Measurements from ENCODE around the gene SIGLEC1. TPM values are rescaled to one million over a fixed set of nuclear protein-coding genes. Genes with fewer than 3 reads are reported as not detected.

SIGLEC1 gene
- total RNA-seq, 1 donor from 2014 or later = not detected

DNA sequence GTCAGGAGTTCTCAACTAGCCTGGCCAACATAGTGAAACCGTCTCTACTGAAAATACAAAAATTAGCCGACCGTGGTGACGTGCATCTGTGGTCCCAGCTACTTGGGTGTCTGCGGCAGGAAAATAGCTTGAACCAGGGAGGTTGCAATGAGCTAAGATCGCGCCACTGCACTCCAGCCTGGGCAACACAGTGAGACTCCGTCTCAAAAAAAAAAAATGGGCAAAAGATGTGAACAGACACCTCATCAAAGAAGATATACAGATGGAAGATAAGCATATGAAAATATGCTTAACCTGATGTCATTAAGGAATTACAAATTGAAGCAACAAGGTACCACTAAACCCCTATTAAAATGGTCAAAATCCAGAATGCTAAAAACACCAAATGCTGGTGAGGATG, 10.9 kb upstream of the SIGLEC1 start:
- TF ChIP-seq, protein P1, sequence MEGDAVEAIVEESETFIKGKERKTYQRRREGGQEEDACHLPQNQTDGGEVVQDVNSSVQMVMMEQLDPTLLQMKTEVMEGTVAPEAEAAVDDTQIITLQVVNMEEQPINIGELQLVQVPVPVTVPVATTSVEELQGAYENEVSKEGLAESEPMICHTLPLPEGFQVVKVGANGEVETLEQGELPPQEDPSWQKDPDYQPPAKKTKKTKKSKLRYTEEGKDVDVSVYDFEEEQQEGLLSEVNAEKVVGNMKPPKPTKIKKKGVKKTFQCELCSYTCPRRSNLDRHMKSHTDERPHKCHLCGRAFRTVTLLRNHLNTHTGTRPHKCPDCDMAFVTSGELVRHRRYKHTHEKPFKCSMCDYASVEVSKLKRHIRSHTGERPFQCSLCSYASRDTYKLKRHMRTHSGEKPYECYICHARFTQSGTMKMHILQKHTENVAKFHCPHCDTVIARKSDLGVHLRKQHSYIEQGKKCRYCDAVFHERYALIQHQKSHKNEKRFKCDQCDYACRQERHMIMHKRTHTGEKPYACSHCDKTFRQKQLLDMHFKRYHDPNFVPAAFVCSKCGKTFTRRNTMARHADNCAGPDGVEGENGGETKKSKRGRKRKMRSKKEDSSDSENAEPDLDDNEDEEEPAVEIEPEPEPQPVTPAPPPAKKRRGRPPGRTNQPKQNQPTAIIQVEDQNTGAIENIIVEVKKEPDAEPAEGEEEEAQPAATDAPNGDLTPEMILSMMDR (IDR thresholded peaks at IDR 0.05; ENCODE audit: insufficient read depth, low read depth, low read length) = no peak
- H3K4me2 ChIP-seq (ENCODE audit: low read length) = no peak overlapping the region
- Mint-ChIP-seq H3K4me3 (ENCODE audit: unreplicated experiment) (no peak overlapping the region), H3K27ac (ENCODE audit: unreplicated experiment) (no peak overlapping the region), H3K9me3 (ENCODE audit: unreplicated experiment) (no peaks in the 10 kb centered on the region), H3K27me3 (ENCODE audit: low read depth, unreplicated experiment) (peaks cover 20% of the 10 kb centered on the region), H3K4me1 (ENCODE audit: low read depth, unreplicated experiment) (peaks cover 6% of the 10 kb centered on the region), H3K36me3 (ENCODE audit: low read depth, unreplicated experiment) (no peaks in the 10 kb centered on the region)
- H3K4me3 ChIP-seq (ENCODE audit: insufficient read depth, low read depth, low read length) = no peak overlapping the region
- no peaks in the 10 kb centered on the region for H3K79me2 ChIP-seq (ENCODE audit: insufficient read depth, low read length)
- H3K27ac ChIP-seq (ENCODE audit: low read depth, low read length) = no peak overlapping the region
- no peak overlapping the region for H3K9ac ChIP-seq (ENCODE audit: low read length)
- H4K20me1 ChIP-seq (ENCODE audit: insufficient read depth, low read length) = no peaks in the 10 kb centered on the region
- no peak overlapping the region for H2AFZ ChIP-seq (ENCODE audit: low read depth, low read length)
- H3K9me3 ChIP-seq (ENCODE audit: insufficient read depth, low read depth, low read length) = no peaks in the 10 kb centered on the region
- no peak for FAIRE-seq
- H3K4me1 ChIP-seq (ENCODE audit: insufficient read depth, low read length) = peaks cover 6% of the 10 kb centered on the region
- no peaks in the 10 kb centered on the region for H3K36me3 ChIP-seq (ENCODE audit: insufficient read depth, low read length)
- DNase-seq (ENCODE audit: low read depth) = no peak
- peaks cover 17% of the 10 kb centered on the region for H3K27me3 ChIP-seq (ENCODE audit: insufficient read depth, low read length)

DNA sequence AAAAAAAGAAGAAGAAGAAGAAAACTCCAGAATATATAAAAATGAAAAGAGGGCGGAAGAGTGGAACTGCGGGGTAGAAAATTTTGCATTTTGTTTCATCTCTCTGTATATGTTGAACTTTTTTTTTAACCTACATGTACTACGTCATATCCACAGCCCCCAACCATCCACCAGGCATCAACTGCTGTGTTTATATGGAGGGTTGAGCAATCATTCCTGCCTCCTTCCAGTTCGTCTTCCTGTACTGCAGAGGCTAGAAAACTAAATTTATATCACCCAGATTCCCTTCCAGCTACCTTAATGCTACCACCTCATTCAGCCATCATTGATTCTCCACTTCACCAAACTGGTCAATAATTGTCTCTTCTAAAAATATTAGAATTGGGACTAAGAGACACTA, 9.5 kb upstream of the SIGLEC1 start:
- no peak overlapping the region for H3K4me2 ChIP-seq (ENCODE audit: low read length)
- Mint-ChIP-seq H3K27ac (ENCODE audit: unreplicated experiment) (no peak overlapping the region), H3K9me3 (ENCODE audit: unreplicated experiment) (no peaks in the 10 kb centered on the region), H3K4me3 (ENCODE audit: unreplicated experiment) (no peak overlapping the region), H3K36me3 (ENCODE audit: low read depth, unreplicated experiment) (no peaks in the 10 kb centered on the region), H3K4me1 (ENCODE audit: low read depth, unreplicated experiment) (no peaks in the 10 kb centered on the region), H3K27me3 (ENCODE audit: low read depth, unreplicated experiment) (peaks cover 16% of the 10 kb centered on the region)
- no peak for FAIRE-seq
- no peak overlapping the region for H3K9ac ChIP-seq (ENCODE audit: low read length)
- H4K20me1 ChIP-seq (ENCODE audit: insufficient read depth, low read length) = no peaks in the 10 kb centered on the region
- no peaks in the 10 kb centered on the region for H3K79me2 ChIP-seq (ENCODE audit: insufficient read depth, low read length)
- TF ChIP-seq EZH2 (IDR thresholded peaks at IDR 0.05; ENCODE audit: insufficient read depth, low read length) = no peak
- no peak overlapping the region for H3K4me3 ChIP-seq (ENCODE audit: insufficient read depth, low read depth, low read length)
- peaks cover 12% of the 10 kb centered on the region for H3K27me3 ChIP-seq (ENCODE audit: insufficient read depth, low read length)
- no peaks in the 10 kb centered on the region for H3K4me1 ChIP-seq (ENCODE audit: insufficient read depth, low read length)
- H2AFZ ChIP-seq (ENCODE audit: low read depth, low read length) = no peak overlapping the region
- no peaks in the 10 kb centered on the region for H3K9me3 ChIP-seq (ENCODE audit: insufficient read depth, low read depth, low read length)
- no peaks in the 10 kb centered on the region for H3K36me3 ChIP-seq (ENCODE audit: insufficient read depth, low read length)
- no peak for DNase-seq (ENCODE audit: low read depth)
- no peak overlapping the region for H3K27ac ChIP-seq (ENCODE audit: low read depth, low read length)

DNA sequence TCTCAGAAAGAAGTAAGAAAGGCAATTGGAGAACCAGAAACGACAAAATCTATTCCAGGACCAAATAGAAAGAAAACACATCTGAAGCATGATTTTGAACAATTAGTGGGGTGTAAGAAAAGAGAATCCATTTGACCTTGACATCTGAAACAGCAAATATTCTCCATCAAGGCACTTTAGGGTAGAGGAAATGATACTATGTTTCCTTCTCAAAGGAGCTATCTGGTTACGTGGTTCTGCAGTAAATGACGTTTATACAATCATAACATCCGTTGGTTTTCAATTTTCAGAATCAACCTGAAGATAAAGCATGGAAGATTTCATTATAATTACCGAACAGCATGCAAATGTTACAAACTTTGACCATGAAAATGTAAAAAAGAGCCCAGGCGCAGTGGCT, 8.2 kb upstream of the SIGLEC1 start:
- TF ChIP-seq, protein P1 (IDR thresholded peaks at IDR 0.05; ENCODE audit: insufficient read depth, low read depth, low read length) = no peak
- TF ChIP-seq EZH2 (IDR thresholded peaks at IDR 0.05; ENCODE audit: insufficient read depth, low read length) = no peak
- H3K9ac ChIP-seq (ENCODE audit: low read length) = no peak overlapping the region
- no peak overlapping the region for H3K27ac Mint-ChIP-seq (ENCODE audit: unreplicated experiment)
- H2AFZ ChIP-seq (ENCODE audit: low read depth, low read length) = no peak overlapping the region
- H3K36me3 Mint-ChIP-seq (ENCODE audit: low read depth, unreplicated experiment) = no peaks in the 10 kb centered on the region
- H3K4me3 Mint-ChIP-seq (ENCODE audit: unreplicated experiment) = no peak overlapping the region
- no peak for FAIRE-seq
- H4K20me1 ChIP-seq (ENCODE audit: insufficient read depth, low read length) = no peaks in the 10 kb centered on the region
- no peaks in the 10 kb centered on the region for H3K79me2 ChIP-seq (ENCODE audit: insufficient read depth, low read length)
- no peaks in the 10 kb centered on the region for H3K9me3 ChIP-seq (ENCODE audit: insufficient read depth, low read depth, low read length)
- no peaks in the 10 kb centered on the region for H3K36me3 ChIP-seq (ENCODE audit: insufficient read depth, low read length)
- peaks cover 16% of the 10 kb centered on the region for H3K27me3 Mint-ChIP-seq (ENCODE audit: low read depth, unreplicated experiment)
- H3K4me1 Mint-ChIP-seq (ENCODE audit: low read depth, unreplicated experiment) = no peaks in the 10 kb centered on the region
- no peak overlapping the region for H3K27ac ChIP-seq (ENCODE audit: low read depth, low read length)
- no peak overlapping the region for H3K4me3 ChIP-seq (ENCODE audit: insufficient read depth, low read depth, low read length)
- no peak for DNase-seq (ENCODE audit: low read depth)
- H3K4me2 ChIP-seq (ENCODE audit: low read length) = no peak overlapping the region
- no peaks in the 10 kb centered on the region for H3K9me3 Mint-ChIP-seq (ENCODE audit: unreplicated experiment)
- H3K27me3 ChIP-seq (ENCODE audit: insufficient read depth, low read length) = peaks cover 12% of the 10 kb centered on the region
- no peaks in the 10 kb centered on the region for H3K4me1 ChIP-seq (ENCODE audit: insufficient read depth, low read length)

All from astrocyte (in vitro differentiated cells and primary cell).